ENCODE measurements around the gene CACNA1I.

CACNA1I gene

DNA sequence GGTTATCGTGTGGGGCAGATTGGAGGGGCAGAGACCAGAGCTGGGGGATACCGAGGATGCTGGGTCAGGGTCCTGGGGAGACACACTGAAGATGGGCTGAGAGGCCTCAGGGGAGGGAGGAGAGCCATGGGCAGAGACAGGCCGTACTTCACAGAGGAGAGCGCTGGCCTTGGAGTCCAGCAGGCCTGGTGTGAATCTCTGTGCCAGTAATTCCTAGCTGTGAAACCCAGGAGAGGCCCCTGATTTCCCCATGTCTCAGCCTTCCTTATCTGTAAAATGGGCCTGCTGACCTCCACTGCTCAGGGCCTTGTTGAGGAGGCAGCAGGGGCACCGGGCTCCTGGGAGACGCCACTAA is 23.4 kb downstream of the CACNA1I start:
- Histone ChIP-seq H3F3A (ENCODE audit: insufficient read depth) (no peaks in the 10 kb centered on the region), H3K36me3 (ENCODE audit: low read length) (no peaks in the 10 kb centered on the region), H4K20me1 (ENCODE audit: low read depth, low read length) (no peaks in the 10 kb centered on the region), H3K9ac (ENCODE audit: low read length) (no peak overlapping the region), H3K27me3 (ENCODE audit: low read length) (no peaks in the 10 kb centered on the region), H3K9me3 (ENCODE audit: insufficient read depth, low read length) (no peaks in the 10 kb centered on the region), H2AFZ (ENCODE audit: low read depth, low read length, severe bottlenecking) (no peak overlapping the region), H3K9me2 (replicated peaks; ENCODE audit: insufficient read depth, low read length) (no peaks in the 10 kb centered on the region), H3K27ac (ENCODE audit: low read depth, low read length) (no peak overlapping the region), H3K4me2 (ENCODE audit: low read depth, low read length, poor library complexity, severe bottlenecking) (no peak overlapping the region), H3K4me3 (ENCODE audit: insufficient read depth, low read length, poor library complexity, severe bottlenecking) (no peak overlapping the region), H3K79me2 (ENCODE audit: insufficient read depth, low read length) (no peaks in the 10 kb centered on the region)
- no peak for TF ChIP-seq EZH2phosphoT487 (conservative IDR thresholded peaks at IDR 0.05; ENCODE audit: low read length)
- TF ChIP-seq, protein P1, sequence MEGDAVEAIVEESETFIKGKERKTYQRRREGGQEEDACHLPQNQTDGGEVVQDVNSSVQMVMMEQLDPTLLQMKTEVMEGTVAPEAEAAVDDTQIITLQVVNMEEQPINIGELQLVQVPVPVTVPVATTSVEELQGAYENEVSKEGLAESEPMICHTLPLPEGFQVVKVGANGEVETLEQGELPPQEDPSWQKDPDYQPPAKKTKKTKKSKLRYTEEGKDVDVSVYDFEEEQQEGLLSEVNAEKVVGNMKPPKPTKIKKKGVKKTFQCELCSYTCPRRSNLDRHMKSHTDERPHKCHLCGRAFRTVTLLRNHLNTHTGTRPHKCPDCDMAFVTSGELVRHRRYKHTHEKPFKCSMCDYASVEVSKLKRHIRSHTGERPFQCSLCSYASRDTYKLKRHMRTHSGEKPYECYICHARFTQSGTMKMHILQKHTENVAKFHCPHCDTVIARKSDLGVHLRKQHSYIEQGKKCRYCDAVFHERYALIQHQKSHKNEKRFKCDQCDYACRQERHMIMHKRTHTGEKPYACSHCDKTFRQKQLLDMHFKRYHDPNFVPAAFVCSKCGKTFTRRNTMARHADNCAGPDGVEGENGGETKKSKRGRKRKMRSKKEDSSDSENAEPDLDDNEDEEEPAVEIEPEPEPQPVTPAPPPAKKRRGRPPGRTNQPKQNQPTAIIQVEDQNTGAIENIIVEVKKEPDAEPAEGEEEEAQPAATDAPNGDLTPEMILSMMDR (IDR thresholded peaks at IDR 0.05; ENCODE audit: insufficient read depth, low read length, poor library complexity, severe bottlenecking) = no peak

DNA sequence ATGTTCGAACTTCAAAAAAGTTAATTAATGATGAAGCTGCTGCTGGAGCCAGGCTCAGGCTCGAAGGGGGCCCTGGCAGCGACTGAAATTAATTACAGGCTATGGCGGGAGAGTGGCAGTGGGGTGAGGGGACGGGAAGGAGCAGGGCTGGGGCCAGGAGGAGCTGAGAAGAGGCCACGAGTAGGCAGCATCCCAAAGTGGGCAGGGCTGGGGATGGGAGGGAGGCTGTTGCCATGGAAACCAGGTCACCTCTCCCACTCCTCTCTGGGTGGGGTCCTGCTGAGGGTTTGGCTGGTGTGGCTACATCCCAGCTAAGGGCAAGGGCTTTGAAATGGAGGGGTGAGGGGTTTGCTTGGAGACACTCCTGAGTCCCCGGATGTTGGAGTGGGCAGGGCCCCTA is 23.9 kb downstream of the CACNA1I start:
- H3K4me2 ChIP-seq (ENCODE audit: low read depth, low read length, poor library complexity, severe bottlenecking) = no peak overlapping the region
- no peak overlapping the region for H3K27ac ChIP-seq (ENCODE audit: low read depth, low read length)
- no peak for TF ChIP-seq EZH2phosphoT487 (conservative IDR thresholded peaks at IDR 0.05; ENCODE audit: low read length)
- TF ChIP-seq, protein P1 (IDR thresholded peaks at IDR 0.05; ENCODE audit: insufficient read depth, low read length, poor library complexity, severe bottlenecking) = no peak
- H3K79me2 ChIP-seq (ENCODE audit: insufficient read depth, low read length) = no peaks in the 10 kb centered on the region
- no peak overlapping the region for H3K9ac ChIP-seq (ENCODE audit: low read length)
- no peaks in the 10 kb centered on the region for H3F3A ChIP-seq (ENCODE audit: insufficient read depth)
- no peaks in the 10 kb centered on the region for H4K20me1 ChIP-seq (ENCODE audit: low read depth, low read length)
- no peak overlapping the region for H2AFZ ChIP-seq (ENCODE audit: low read depth, low read length, severe bottlenecking)
- no peaks in the 10 kb centered on the region for H3K9me2 ChIP-seq (replicated peaks; ENCODE audit: insufficient read depth, low read length)
- H3K36me3 ChIP-seq (ENCODE audit: low read length) = no peaks in the 10 kb centered on the region
- no peaks in the 10 kb centered on the region for H3K27me3 ChIP-seq (ENCODE audit: low read length)
- H3K9me3 ChIP-seq (ENCODE audit: insufficient read depth, low read length) = no peaks in the 10 kb centered on the region
- H3K4me3 ChIP-seq (ENCODE audit: insufficient read depth, low read length, poor library complexity, severe bottlenecking) = no peak overlapping the region

DNA sequence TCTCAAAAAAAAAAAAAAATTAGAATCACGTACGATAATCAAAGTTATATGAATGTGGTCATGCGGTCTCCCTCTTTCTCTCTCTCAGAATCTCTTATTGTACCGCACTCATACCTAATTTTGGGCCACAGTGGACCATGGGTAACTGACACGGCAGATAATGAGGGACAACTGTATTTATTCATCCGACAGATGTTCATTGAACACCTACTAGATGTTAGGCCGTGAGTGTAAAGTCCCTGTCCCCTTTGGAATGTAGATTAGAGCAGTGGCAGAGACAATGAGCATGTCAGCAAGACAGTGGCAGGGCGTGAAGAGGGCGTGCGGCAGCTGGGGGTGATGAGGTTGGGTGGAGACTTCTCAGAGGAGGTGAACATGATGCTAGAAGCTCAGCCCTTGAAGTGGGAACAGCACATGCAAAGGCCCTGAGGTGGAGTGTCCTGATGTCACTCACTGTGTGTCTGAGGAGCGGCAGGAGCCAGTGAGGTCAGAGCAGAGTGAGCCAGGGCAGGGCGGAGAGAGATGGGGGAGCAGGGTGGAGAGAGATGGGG is 25.1 kb downstream of the CACNA1I start:
- H3K27me3 ChIP-seq (ENCODE audit: low read length) = no peaks in the 10 kb centered on the region
- no peak overlapping the region for H3K4me3 ChIP-seq (ENCODE audit: insufficient read depth, low read length, poor library complexity, severe bottlenecking)
- no peak overlapping the region for H3K9ac ChIP-seq (ENCODE audit: low read length)
- H2AFZ ChIP-seq (ENCODE audit: low read depth, low read length, severe bottlenecking) = no peak overlapping the region
- no peaks in the 10 kb centered on the region for H3F3A ChIP-seq (ENCODE audit: insufficient read depth)
- no peaks in the 10 kb centered on the region for H3K36me3 ChIP-seq (ENCODE audit: low read length)
- no peak overlapping the region for H3K27ac ChIP-seq (ENCODE audit: low read depth, low read length)
- H3K9me3 ChIP-seq (ENCODE audit: insufficient read depth, low read length) = no peaks in the 10 kb centered on the region
- no peaks in the 10 kb centered on the region for H3K9me2 ChIP-seq (replicated peaks; ENCODE audit: insufficient read depth, low read length)
- H3K79me2 ChIP-seq (ENCODE audit: insufficient read depth, low read length) = no peaks in the 10 kb centered on the region
- H4K20me1 ChIP-seq (ENCODE audit: low read depth, low read length) = no peaks in the 10 kb centered on the region
- TF ChIP-seq, protein P1 (IDR thresholded peaks at IDR 0.05; ENCODE audit: insufficient read depth, low read length, poor library complexity, severe bottlenecking) = no peak
- no peak for TF ChIP-seq EZH2phosphoT487 (conservative IDR thresholded peaks at IDR 0.05; ENCODE audit: low read length)
- H3K4me2 ChIP-seq (ENCODE audit: low read depth, low read length, poor library complexity, severe bottlenecking) = no peak overlapping the region

All from SU-DHL-6 (cell line).